HEK293 (cell line): Measurements from ENCODE around the gene FBXL4.

Experiments
- CTCF ChIA-PET: fragments of 350-600 bp; formaldehyde crosslinking; extraction: SDS; loops from one replicate; lab custom pipeline; 2021; ENCODE audit warnings: antibody characterized with exemption; lab: Yijun Ruan, JAX
- POLR2A ChIA-PET: fragments of 300-600 bp; formaldehyde crosslinking; extraction: SDS; loops from one replicate; lab custom pipeline; 2020; ENCODE audit warnings: antibody characterized with exemption, inconsistent platforms; lab: Yijun Ruan, JAX
- H3K27ac ChIP-seq: fragments of 200-500 bp; sonication (Bioruptor generic); 2 replicates; pipeline ENCODE4 v1.5.1; 2014; ENCODE audit warnings: low read depth, low read length, control low read depth, inconsistent platforms; ENCODE audit errors: extremely low read depth
- H3K36me3 ChIP-seq, 2 experiments: fragments of 200-500 bp in 1 of 2; sonication (Bioruptor generic) in 1 of 2; 1 replicate in 1 of 2; 2 replicates in 1 of 2; pipeline ENCODE4 v1.5.1; 2014 to 2017; ENCODE audit warnings: inconsistent platforms in 2 of 2, low read length in 2 of 2; ENCODE audit not compliant: control insufficient read depth in 2 of 2, insufficient read depth in 1 of 2
- H3K4me1 ChIP-seq: fragments of 200-500 bp; sonication (Bioruptor generic); 2 replicates; pipeline ENCODE4 v1.5.1; 2014; ENCODE audit warnings: mild to moderate bottlenecking, low read length, inconsistent platforms; ENCODE audit not compliant: control insufficient read depth, insufficient read depth
- H3K4me3 ChIP-seq: 2 replicates; pipeline ENCODE4 v1.5.1; 2011; ENCODE audit warnings: low read depth, mild to moderate bottlenecking, control low read depth, low read length, moderate library complexity
- H3K9me3 ChIP-seq: fragments of 200-500 bp; sonication (Bioruptor generic); 2 replicates; pipeline ENCODE4 v1.5.1; 2014; ENCODE audit warnings: low read depth, low read length, inconsistent platforms; ENCODE audit not compliant: control insufficient read depth, insufficient read depth
- KLF10 ChIP-seq: fragments of 450-650 bp; IDR thresholded peaks from 2 replicates; pipeline ENCODE4 v1.5.1; 2018; ENCODE audit warnings: missing biosample characterization, mild to moderate bottlenecking, missing genetic modification characterization
- KLF7 ChIP-seq: fragments of 450-650 bp; formaldehyde crosslinking; IDR thresholded peaks from 2 replicates; pipeline ENCODE4 v1.5.1; 2016; ENCODE audit warnings: missing biosample characterization, missing genetic modification characterization, borderline replicate concordance
- KLF8 ChIP-seq: fragments of 450-650 bp; formaldehyde crosslinking; IDR thresholded peaks from 2 replicates; pipeline ENCODE4 v1.5.1; 2016; ENCODE audit warnings: missing biosample characterization, missing genetic modification characterization
- REST ChIP-seq: fragments of 450-650 bp; formaldehyde crosslinking; IDR thresholded peaks from 2 replicates; pipeline ENCODE4 v1.5.1; 2016; ENCODE audit warnings: missing biosample characterization, missing genetic modification characterization
- ZBTB26 ChIP-seq: fragments of 450-650 bp; formaldehyde crosslinking; optimal IDR thresholded peaks from 2 replicates; pipeline ENCODE3; 2016; ENCODE audit warnings: missing biosample characterization, mild to moderate bottlenecking, missing genetic modification characterization
- ZBTB6 ChIP-seq: fragments of 450-650 bp; formaldehyde crosslinking; IDR thresholded peaks from 2 replicates; pipeline ENCODE4 v1.5.1; 2017; ENCODE audit warnings: missing biosample characterization, missing genetic modification characterization
- ZNF10 ChIP-seq: fragments of 450-650 bp; formaldehyde crosslinking; IDR thresholded peaks from 2 replicates; pipeline ENCODE4 v1.5.1; 2017; ENCODE audit warnings: missing biosample characterization, missing genetic modification characterization
- ZNF112 ChIP-seq: fragments of 450-650 bp; formaldehyde crosslinking; IDR thresholded peaks from 2 replicates; pipeline ENCODE4 v1.5.0; 2017; ENCODE audit warnings: missing biosample characterization, missing genetic modification characterization
- ZNF114 ChIP-seq: fragments of 450-650 bp; formaldehyde crosslinking; IDR thresholded peaks from 2 replicates; pipeline ENCODE4 v1.5.0; 2017; ENCODE audit warnings: missing biosample characterization, missing genetic modification characterization
- ZNF211 ChIP-seq: fragments of 450-650 bp; formaldehyde crosslinking; IDR thresholded peaks from 2 replicates; pipeline ENCODE4 v1.5.1; 2016; ENCODE audit warnings: low read depth, missing biosample characterization, missing genetic modification characterization
- ZNF239 ChIP-seq: fragments of 450-650 bp; formaldehyde crosslinking; IDR thresholded peaks from 2 replicates; pipeline ENCODE4 v1.5.1; 2016; ENCODE audit warnings: missing biosample characterization, missing genetic modification characterization
- ZNF311 ChIP-seq: fragments of 450-650 bp; formaldehyde crosslinking; IDR thresholded peaks from 2 replicates; pipeline ENCODE4 v1.5.1; 2017; ENCODE audit warnings: missing biosample characterization, missing genetic modification characterization, borderline replicate concordance
- ZNF335 ChIP-seq: fragments of 450-650 bp; formaldehyde crosslinking; conservative IDR thresholded peaks from 2 replicates; pipeline ENCODE4 v1.5.1; 2016; ENCODE audit warnings: missing biosample characterization, missing genetic modification characterization
- ZNF341 ChIP-seq: fragments of 450-650 bp; formaldehyde crosslinking; IDR thresholded peaks from 2 replicates; pipeline ENCODE4; 2016; ENCODE audit warnings: low read depth, missing biosample characterization, missing genetic modification characterization
- ZNF560 ChIP-seq: fragments of 450-650 bp; formaldehyde crosslinking; IDR thresholded peaks from 2 replicates; pipeline ENCODE4 v1.5.1; 2017; ENCODE audit warnings: missing biosample characterization, missing genetic modification characterization, borderline replicate concordance
- ZNF692 ChIP-seq: fragments of 450-650 bp; formaldehyde crosslinking; IDR thresholded peaks from 2 replicates; pipeline ENCODE4 v1.5.1; 2016; ENCODE audit warnings: missing biosample characterization, missing genetic modification characterization
- ZNF701 ChIP-seq: fragments of 450-650 bp; formaldehyde crosslinking; IDR thresholded peaks from 2 replicates; pipeline ENCODE4 v1.5.1; 2016; ENCODE audit warnings: missing biosample characterization, missing genetic modification characterization
- ZNF777 ChIP-seq: fragments of 450-650 bp; formaldehyde crosslinking; IDR thresholded peaks from 2 replicates; pipeline ENCODE4 v1.5.1; 2017; ENCODE audit warnings: missing biosample characterization, missing genetic modification characterization, borderline replicate concordance
- ZSCAN18 ChIP-seq: fragments of 450-650 bp; formaldehyde crosslinking; IDR thresholded peaks from 2 replicates; pipeline ENCODE4 v1.5.1; 2016; ENCODE audit warnings: missing biosample characterization, missing genetic modification characterization

FBXL4 gene

GRCh38 chr6:98887650-98888049, 60.1 kb downstream of the FBXL4 start (continued):
- TF ChIP-seq KLF8 = no peak

GRCh38 chr6:98885330-98885729, 62.4 kb downstream of the FBXL4 start:
- no peaks in the 10 kb centered on the region for H3K4me1 ChIP-seq
- TF ChIP-seq ZBTB6 = no peak
- TF ChIP-seq ZNF10 = peak; percentile 53; the same call in 1 of the 2 replicates
- TF ChIP-seq, all 188 proteins: peak for 1
- H3K27ac ChIP-seq = no peak overlapping the region
- ChIA-PET POLR2A (interaction anchor here (1.4 kb wide), 1 partner anchor 63 kb away, joined by 3 read pairs; the partner anchor contains the start of gene FBXL4), CTCF (interaction anchor here (0.7 kb wide), 1 partner anchor 76 kb away, joined by 3 read pairs; no protein-coding TSS in a partner anchor)
- no peaks in the 10 kb centered on the region for H3K9me3 ChIP-seq
- peaks cover 8 to 15% of the 10 kb centered on the region in 2 experiments for H3K36me3 ChIP-seq
- H3K4me3 ChIP-seq = no peak overlapping the region

- no peaks in the 10 kb centered on the region for H3K9me3 ChIP-seq
- H3K27ac ChIP-seq = no peak overlapping the region
- H3K36me3 ChIP-seq = peaks cover 0 to 22% of the 10 kb centered on the region in 2 experiments; a peak in 2 of 3 replicates
- H3K4me3 ChIP-seq = no peak overlapping the region
- ChIA-PET CTCF (interaction anchor here (0.5 to 0.9 kb wide), 3 partner anchors 21 to 763 kb away, joined by 3 to 7 read pairs (median 5); no protein-coding TSS in a partner anchor), POLR2A (no interaction called here)
- no peak for TF ChIP-seq ZNF114
- no peaks in the 10 kb centered on the region for H3K4me1 ChIP-seq
These were observed 67.3 kb downstream of the FBXL4 start for GRCh38 chr6:98880486-98880885.

- Histone ChIP-seq H3K4me3 (no peak overlapping the region), H3K4me1 (no peaks in the 10 kb centered on the region), H3K27ac (no peak overlapping the region), H3K36me3 (peaks cover 0 to 32% of the 10 kb centered on the region in 2 experiments; a peak in 1 of 3 replicates), H3K9me3 (no peaks in the 10 kb centered on the region)
- ChIA-PET POLR2A (no interaction called here), CTCF (no interaction called here)
- TF ChIP-seq ZBTB26 (no peak), ZNF692 (tag by site-specific recombination) (no peak), ZSCAN18 (no peak), ZNF777 (no peak), KLF10 (tag by site-specific recombination) (no peak), ZNF560 (no peak), ZNF311 (tag by site-specific recombination) (no peak)
These were observed 70.5 kb downstream of the FBXL4 start for GRCh38 chr6:98877250-98877649.

GRCh38 chr6:98875375-98875774, 72.4 kb downstream of the FBXL4 start:
- Histone ChIP-seq H3K36me3 (peaks cover 0 to 37% of the 10 kb centered on the region in 2 experiments; a peak in 1 of 3 replicates), H3K4me1 (no peaks in the 10 kb centered on the region), H3K27ac (no peak overlapping the region), H3K4me3 (no peak overlapping the region), H3K9me3 (no peaks in the 10 kb centered on the region)
- POLR2A ChIA-PET = no interaction called here
- CTCF ChIA-PET = interaction anchor here (0.8 to 1.1 kb wide), 2 partner anchors 14 to 58 kb away, joined by 3 read pairs; no protein-coding TSS in a partner anchor
- no peak for TF ChIP-seq ZNF239 (tag by site-specific recombination)
- no peak for TF ChIP-seq ZNF701
- no peak for TF ChIP-seq ZNF341 (tag by site-specific recombination)
- TF ChIP-seq ZNF211 (tag by site-specific recombination) = no peak
- TF ChIP-seq KLF7 (tag by site-specific recombination) = no peak
- no peak for TF ChIP-seq ZNF335 (tag by site-specific recombination)
- TF ChIP-seq REST (tag by site-specific recombination) = no peak
- TF ChIP-seq ZNF112 (tag by site-specific recombination) = no peak
